22Rv1 (cell line): Measurements from ENCODE around the gene PES1.

ENCODE experiments used
- CTCF ChIP-seq: fragments of 450-650 bp; IDR thresholded peaks from 2 replicates; pipeline ENCODE4 v1.5.1; 2017; ENCODE audit warnings: mild to moderate bottlenecking
- ZFX ChIP-seq: fragments of 450-650 bp; IDR thresholded peaks from 2 replicates; pipeline ENCODE4 v1.6.1; 2017; ENCODE audit warnings: antibody characterized with exemption, borderline replicate concordance

- TF ChIP-seq CTCF (no peak), ZFX (no peak)
These were observed 35.3 kb downstream of the PES1 start for GRCh38 chr22:30556388-30556787.
